Body of pancreas (tissue), 4 donors: ENCODE measurements around the gene ARHGAP18. TPM values are rescaled to one million over a fixed set of nuclear protein-coding genes. Genes with fewer than 3 reads are reported as not detected.
A peak's percentile ranks its signal among the peaks of the same experiment; 100 is the strongest.

Source experiments
- ATAC-seq: fragments of 150-250 bp; one replicate; pipeline ENCODE4 v1.9.1; 2016
- DNase-seq, 4 donors: peaks; one replicate each; pipeline ENCODE4 v3.0.0-alpha.2; 2019
- H3K27ac ChIP-seq, 4 donors: fragments of 200-600 bp; sonication (generic); 1 replicate in 3 of 4; 2 replicates in 1 of 4; pipeline versions ENCODE4 v1.5.1 to v1.6.1; 2016 to 2019; ENCODE audit warnings: mild to moderate bottlenecking in 1 of 4, mixed read lengths in 1 of 4, moderate library complexity in 1 of 4
- H3K27me3 ChIP-seq, 2 donors: fragments of 200-600 bp; sonication (generic); one replicate each; pipeline ENCODE4 v1.6.0; 2016; ENCODE audit warnings: mild to moderate bottlenecking in 1 of 2
- H3K36me3 ChIP-seq, 2 donors: fragments of 200-600 bp; sonication (generic); replicated peaks in 1 of 2; 2 replicates each; pipeline ENCODE4 v1.5.1; 2016; ENCODE audit warnings: low read depth in 2 of 2; ENCODE audit not compliant: insufficient read depth in 1 of 2
- H3K4me1 ChIP-seq: fragments of 200-600 bp; sonication (generic); one replicate; pipeline ENCODE4 v1.6.0; 2016
- H3K4me3 ChIP-seq, 2 donors: fragments of 200-600 bp; sonication (generic); 1 replicate in 1 of 2; 2 replicates in 1 of 2; pipeline ENCODE4 v1.5.1; 2016 to 2019
- H3K9me3 ChIP-seq, 3 donors: fragments of 200-600 bp; sonication (generic); 1 replicate in 2 of 3; 2 replicates in 1 of 3; pipeline ENCODE4 v1.5.1; 2016
- POLR2A ChIP-seq, 3 donors: fragments of 450-650 bp; IDR thresholded peaks; one replicate each; pipeline ENCODE4 v1.6.1; 2016; ENCODE audit warnings: antibody characterized with exemption in 3 of 3, mild to moderate bottlenecking in 2 of 3
- WGBS, 2 donors: methylation state at CpG; one replicate each; pipeline ENCODE4 v1.1.5; 2017; 5-methylcytosine and 5-hydroxymethylcytosine counted together
- intact Hi-C: fragments of 100-400 bp; cut with DNase I; formaldehyde crosslinking; loops from one replicate; pipeline ENCODE4 v1.15.1; 2023
- total RNA-seq, 2 donors: library from RNA; depleted of rRNA; stranded (reverse); fragments of >200 nt; gene quantifications; one replicate each; pipeline ENCODE4 v1.1.0, GENCODE V29; 2016
- TF ChIP-seq, protein P1 (sequence below), 7 experiments: fragments of 450-650 bp in 4 of 7; fragments of 200-600 bp in 3 of 7; sonication (generic) in 3 of 7; IDR thresholded peaks; one replicate each; pipeline ENCODE4 v1.5.1; 2016 to 2019; ENCODE audit warnings: antibody characterized with exemption in 7 of 7

ARHGAP18 gene
- total RNA-seq, 2 donors from 2014 or later = 16.2 to 30.6 TPM

DNA sequence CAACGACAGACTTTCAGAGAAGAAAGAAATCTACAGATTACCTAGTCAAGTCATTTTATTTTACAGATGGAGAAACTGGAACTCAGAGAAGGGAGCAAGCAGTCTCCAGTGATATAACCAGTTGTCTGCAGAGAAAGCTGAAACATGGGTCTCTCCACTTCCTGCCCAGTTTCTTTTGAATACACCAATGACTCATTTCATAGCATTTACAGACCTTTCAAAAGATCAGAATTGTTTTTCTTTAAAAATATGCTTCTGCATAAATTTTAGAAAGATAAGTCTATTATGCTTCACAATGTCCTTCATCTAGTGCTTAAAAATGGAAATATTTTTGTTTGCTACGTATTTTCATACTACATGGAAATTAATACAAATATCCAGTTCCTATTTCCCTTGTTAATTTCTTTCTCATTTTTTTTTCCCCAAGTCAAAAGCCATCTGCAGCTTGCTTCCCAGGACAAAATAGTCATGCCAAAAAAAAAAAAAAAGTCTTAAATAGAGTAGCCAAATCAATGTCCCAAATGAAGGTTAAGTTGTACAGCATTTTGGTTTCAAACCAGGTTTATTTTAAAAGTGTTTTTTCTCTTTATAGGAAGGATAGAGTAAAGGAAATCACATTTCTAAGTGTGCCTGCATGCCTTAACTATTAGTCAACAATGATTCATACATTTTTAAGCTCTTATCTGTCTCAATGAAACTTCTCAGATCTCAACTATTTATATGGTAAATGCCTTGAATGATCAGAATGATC is 36.9 kb downstream of the ARHGAP18 start:
- intact Hi-C loops = no loop called here
- Histone ChIP-seq H3K9me3 (no peaks in the 10 kb centered on the region), H3K4me3 (no peak overlapping the region), H3K27me3 (no peaks in the 10 kb centered on the region), H3K27ac (peak overlapping the region; percentile 10 to 78 (median 36)), H3K4me1 (peaks cover 48% of the 10 kb centered on the region), H3K36me3 (no peaks in the 10 kb centered on the region)
- 36 to 44% methylated on average over 2 of the region's 2 CpGs for WGBS, 2 donors
- DNase-seq (no peak), ATAC-seq (peak; percentile 47)
- TF ChIP-seq POLR2A (IDR thresholded peaks at IDR 0.05) = no peak

DNA sequence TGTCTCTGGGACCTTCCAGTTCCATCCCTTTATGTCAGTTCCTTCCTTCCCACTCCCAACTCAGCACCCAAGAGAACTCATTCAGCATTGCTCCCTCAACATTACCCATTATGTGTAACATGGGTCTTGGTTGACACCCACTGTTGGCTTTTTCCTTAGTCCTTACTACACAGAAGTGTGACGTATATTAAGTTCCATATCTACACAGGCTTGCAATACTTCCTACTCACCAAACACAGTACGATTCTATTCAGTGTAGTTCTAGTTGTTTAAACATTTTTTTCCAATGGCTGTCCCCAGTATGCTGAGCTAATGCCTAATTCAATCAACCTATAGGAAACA is 37.7 kb downstream of the ARHGAP18 start:
- DNase-seq (no peak), ATAC-seq (no peak)
- Histone ChIP-seq H3K27me3 (no peaks in the 10 kb centered on the region), H3K36me3 (no peaks in the 10 kb centered on the region), H3K27ac (peak overlapping the region; percentile 10 to 78 (median 36)), H3K4me3 (no peak overlapping the region), H3K4me1 (peaks cover 48% of the 10 kb centered on the region), H3K9me3 (no peaks in the 10 kb centered on the region)
- TF ChIP-seq POLR2A (IDR thresholded peaks at IDR 0.05) = no peak
- TF ChIP-seq, protein P1, sequence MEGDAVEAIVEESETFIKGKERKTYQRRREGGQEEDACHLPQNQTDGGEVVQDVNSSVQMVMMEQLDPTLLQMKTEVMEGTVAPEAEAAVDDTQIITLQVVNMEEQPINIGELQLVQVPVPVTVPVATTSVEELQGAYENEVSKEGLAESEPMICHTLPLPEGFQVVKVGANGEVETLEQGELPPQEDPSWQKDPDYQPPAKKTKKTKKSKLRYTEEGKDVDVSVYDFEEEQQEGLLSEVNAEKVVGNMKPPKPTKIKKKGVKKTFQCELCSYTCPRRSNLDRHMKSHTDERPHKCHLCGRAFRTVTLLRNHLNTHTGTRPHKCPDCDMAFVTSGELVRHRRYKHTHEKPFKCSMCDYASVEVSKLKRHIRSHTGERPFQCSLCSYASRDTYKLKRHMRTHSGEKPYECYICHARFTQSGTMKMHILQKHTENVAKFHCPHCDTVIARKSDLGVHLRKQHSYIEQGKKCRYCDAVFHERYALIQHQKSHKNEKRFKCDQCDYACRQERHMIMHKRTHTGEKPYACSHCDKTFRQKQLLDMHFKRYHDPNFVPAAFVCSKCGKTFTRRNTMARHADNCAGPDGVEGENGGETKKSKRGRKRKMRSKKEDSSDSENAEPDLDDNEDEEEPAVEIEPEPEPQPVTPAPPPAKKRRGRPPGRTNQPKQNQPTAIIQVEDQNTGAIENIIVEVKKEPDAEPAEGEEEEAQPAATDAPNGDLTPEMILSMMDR (IDR thresholded peaks at IDR 0.05) = no peak
- WGBS, 2 donors = 69% methylated on average over 2 of the region's 2 CpGs
- intact Hi-C loops = no loop called here

DNA sequence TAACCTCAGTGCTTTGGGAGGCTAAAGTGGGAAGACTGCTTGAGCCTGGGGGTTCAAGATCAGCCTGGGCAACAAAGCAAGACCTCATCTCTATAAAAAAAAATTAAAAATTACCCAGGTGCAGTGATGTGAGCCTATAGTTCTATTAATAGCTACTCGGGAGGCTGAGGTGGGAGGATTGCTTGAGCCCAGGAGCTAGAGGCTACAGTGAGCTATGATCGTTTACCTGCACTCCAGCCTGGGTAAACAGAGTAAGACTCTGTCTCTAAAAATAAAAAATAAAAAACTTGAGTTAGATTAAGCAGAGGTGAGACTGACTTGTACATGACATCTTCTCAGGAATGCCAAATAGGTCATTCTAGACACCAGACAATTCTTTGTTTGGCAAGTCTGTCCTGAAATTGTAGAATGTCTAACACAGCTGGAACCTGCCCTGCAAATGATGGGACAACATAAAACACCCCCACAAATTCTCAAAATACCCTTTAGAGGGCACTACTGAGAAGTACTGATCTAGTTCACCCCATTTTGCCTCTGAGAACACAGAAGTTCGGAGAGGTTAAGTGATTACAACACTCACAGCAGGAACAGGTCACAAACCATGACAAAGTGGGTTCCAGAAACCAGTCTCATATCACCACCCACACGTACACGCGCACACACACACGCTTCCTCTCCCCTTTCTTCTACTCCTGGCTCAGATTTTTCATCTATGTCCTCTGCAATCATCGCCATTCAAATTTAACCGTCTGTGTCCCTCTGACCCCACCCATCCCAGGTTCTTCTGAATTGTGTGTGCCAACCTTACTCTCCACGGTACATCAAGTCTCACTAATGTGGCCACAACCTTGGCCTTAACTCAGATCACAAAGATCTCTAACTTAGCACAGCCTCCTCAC is 38.3 kb downstream of the ARHGAP18 start:
- WGBS, 2 donors = 71 to 85% methylated on average over 10 of the region's 10 CpGs
- Histone ChIP-seq H3K4me3 (no peak overlapping the region), H3K9me3 (no peaks in the 10 kb centered on the region), H3K27ac (peak overlapping the region; percentile 10 to 78 (median 36)), H3K27me3 (no peaks in the 10 kb centered on the region), H3K4me1 (peaks cover 49% of the 10 kb centered on the region), H3K36me3 (no peaks in the 10 kb centered on the region)
- DNase-seq (peak in 1 of 4 donors; percentile 67), ATAC-seq (peak; percentile 39)
- intact Hi-C loops = no loop called here
- TF ChIP-seq, protein P1 (IDR thresholded peaks at IDR 0.05) = peak in 2 of 7 experiments; percentile 13 to 39
- peak in 1 of 3 donors; percentile 32 for TF ChIP-seq POLR2A (IDR thresholded peaks at IDR 0.05)

DNA sequence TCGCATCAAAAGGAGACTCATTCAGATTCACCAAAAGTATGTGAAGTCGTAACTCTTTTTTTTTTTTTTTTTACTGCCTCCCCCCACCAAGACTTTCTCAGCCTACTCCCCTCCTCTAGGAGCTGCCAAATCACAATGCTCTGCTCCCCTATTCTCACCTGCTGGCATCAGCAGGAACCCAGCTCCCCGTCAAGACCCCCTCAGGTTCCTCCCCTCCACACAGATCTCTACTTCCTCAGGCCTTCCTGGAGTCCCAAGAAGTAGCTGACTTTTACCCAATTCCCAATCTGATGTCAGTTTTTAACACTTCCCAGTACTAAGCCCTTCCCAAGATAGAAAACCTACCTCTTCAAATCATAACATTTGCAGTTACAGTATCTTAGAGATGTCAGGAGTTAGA is 39.3 kb downstream of the ARHGAP18 start:
- no peak for ATAC-seq
- no peaks in the 10 kb centered on the region for H3K9me3 ChIP-seq
- H3K4me1 ChIP-seq = peaks cover 57% of the 10 kb centered on the region
- 92 to 96% methylated on average over 3 of the region's 3 CpGs for WGBS, 2 donors
- DNase-seq = no peak
- no peak overlapping the region for H3K27ac ChIP-seq
- no peak overlapping the region for H3K4me3 ChIP-seq
- intact Hi-C loops = no loop called here
- H3K27me3 ChIP-seq = no peaks in the 10 kb centered on the region
- no peak for TF ChIP-seq POLR2A (IDR thresholded peaks at IDR 0.05)
- TF ChIP-seq, protein P1 (IDR thresholded peaks at IDR 0.05) = no peak
- H3K36me3 ChIP-seq = no peaks in the 10 kb centered on the region

DNA sequence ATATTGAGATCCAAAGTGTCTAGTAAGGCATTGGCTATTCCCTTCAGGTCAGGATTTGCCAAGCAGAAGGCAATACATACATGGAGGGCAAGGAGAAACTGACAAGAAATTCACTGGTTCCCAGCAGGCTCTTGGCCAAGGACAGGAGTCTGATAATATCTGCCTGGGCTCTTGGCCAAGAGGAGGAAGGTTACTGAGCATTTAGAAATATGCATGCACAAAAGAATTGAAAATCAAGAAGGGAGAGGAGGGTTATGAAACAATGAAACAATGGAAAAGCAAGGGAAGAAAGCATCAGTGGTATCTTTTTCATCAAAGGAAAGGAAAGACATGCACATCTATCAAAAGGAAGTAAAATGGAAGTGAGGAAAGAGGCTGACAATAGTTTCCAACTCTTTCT is 42.4 kb downstream of the ARHGAP18 start:
- Histone ChIP-seq H3K27me3 (no peaks in the 10 kb centered on the region), H3K27ac (peak overlapping the region in 1 of 4 donors; percentile 54), H3K4me3 (no peak overlapping the region), H3K9me3 (no peaks in the 10 kb centered on the region), H3K36me3 (no peaks in the 10 kb centered on the region), H3K4me1 (peaks cover 74% of the 10 kb centered on the region)
- peak; percentile 60 to 74 (median 66) for DNase-seq
- intact Hi-C loops = no loop called here
- TF ChIP-seq, protein P1 (IDR thresholded peaks at IDR 0.05) = no peak
- TF ChIP-seq POLR2A (IDR thresholded peaks at IDR 0.05) = no peak
- ATAC-seq = peak; percentile 47
